HG03097 (cell line): ENCODE data around the gene C6orf47.
A peak's percentile ranks its signal among the peaks of the same experiment; 100 is the strongest.
"Not testable (repeated sequence)": the region's sequence is repeated elsewhere in the genome, so short reads cannot be mapped to it uniquely, and the experiment has no call there.

Experiments used
- ATAC-seq: cut with Tn5 transposase; IDR thresholded peaks from one replicate; pipeline ENCODE4 v1.9.1; 2021; ENCODE audit not compliant: unreplicated experiment, low FRiP score

Gene C6orf47

GRCh38 chr6:31660381-31661261 lies at the start of gene C6orf47:
C6orf47 (minus strand) TSS chr6:31660778; CDS start chr6:31659947, 831 bp downstream.
- ATAC-seq, result peak; percentile 31

GRCh38 chr6:31709157-31709556 lies 48.6 kb upstream of the C6orf47 start:
- not testable (repeated sequence) for ATAC-seq

- no peak for ATAC-seq
Measured at GRCh38 chr6:31708224-31708623, 47.6 kb upstream of the C6orf47 start.

GRCh38 chr6:31707701-31708100 lies 47.1 kb upstream of the C6orf47 start:
- ATAC-seq, result no peak

DNA sequence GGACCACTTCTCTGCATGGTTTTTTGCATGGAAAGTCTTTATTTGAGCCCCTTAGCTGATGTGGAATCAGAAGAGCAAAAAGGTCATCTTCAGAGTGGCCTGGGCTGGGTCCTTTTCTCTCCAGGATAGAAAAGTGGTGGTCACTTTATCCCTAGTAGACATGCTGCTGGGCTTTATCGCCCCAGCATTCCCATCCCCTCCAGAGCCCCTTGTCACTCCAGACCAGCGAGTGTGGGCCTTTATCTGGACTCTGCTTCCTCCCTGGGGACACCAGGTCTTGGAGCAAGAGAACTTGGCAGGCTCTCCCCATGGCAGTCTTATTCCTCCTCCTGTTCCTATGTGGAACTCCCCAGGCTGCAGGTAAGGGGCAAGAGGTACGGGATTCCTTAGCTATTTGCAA lies 46.0 kb upstream of the C6orf47 start, which contains the start of gene LY6G6F:
Gene LY6G6F, plus strand, starts transcription at position 268 of the 400 bp plus-strand sequence. Its CDS starts 41 bp downstream, at position 309.
- ATAC-seq, result no peak

- ATAC-seq, result no peak
Measured at GRCh38 chr6:31705931-31706330, 45.4 kb upstream of the C6orf47 start.

GRCh38 chr6:31702819-31703716 lies 42.5 kb upstream of the C6orf47 start, which contains the start of gene ABHD16A:
ABHD16A (minus strand) TSS chr6:31703324; CDS start chr6:31703281, 43 bp downstream.
- peak; percentile 83 for ATAC-seq

- ATAC-seq, result no peak
Measured at GRCh38 chr6:31702405-31702818, 41.8 kb upstream of the C6orf47 start.

DNA sequence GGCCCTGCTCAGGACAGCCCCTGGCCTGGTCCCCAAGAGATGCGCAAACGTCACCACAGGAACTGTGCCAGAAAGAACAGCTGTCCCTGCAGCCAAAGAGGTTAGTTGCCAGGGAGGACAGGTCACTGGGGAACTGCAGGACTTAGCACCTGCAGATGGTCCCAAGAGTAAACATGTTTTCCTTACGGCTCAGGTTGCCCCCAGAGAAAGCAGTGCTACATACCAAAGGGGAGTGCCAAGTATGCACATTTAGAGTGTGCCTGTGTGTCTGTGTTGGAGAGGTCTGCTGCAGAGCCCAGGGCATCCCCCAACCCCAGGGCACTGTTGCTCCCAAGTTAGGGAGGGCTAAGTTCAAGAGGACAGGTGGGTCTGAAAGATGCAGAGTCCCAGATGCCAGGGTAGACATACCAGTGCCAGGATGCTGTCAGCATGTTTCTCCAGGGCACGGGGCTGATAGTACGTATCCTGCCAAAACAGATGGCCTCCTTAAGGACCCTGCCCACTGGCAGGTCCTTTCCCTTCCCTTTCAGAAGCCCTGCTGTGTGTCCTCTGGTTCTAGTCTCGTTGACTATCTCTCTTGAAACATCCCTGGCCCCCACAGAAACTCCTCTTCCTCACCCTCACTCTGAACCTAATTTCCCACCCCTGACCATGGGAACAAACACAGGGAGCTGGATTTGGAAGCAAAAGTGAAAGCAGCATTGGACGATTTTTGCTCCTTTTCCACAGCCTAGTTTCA lies 41.3 kb upstream of the C6orf47 start:
- ATAC-seq, result no peak

- no peak for ATAC-seq
Measured at GRCh38 chr6:31700740-31701401, 40.3 kb upstream of the C6orf47 start.

DNA sequence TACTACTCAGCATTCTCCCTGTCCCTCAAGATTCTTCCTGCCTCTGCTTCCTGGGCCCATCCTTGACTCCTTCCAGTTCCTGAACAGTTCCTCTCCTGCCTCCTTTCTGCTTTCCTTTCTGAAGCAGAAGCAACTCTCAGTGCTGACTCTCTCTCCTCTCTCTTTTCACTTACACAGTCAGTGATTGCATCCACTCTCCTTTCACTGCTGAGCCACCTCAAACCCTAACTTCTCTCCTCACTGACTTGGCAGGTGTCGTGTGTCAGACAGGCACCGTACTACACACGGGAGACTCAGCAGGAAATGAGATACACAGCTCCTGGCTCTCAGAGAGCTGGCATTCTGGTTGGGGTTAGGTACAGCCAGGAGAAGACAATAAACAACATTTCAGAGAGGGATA lies 37.0 kb upstream of the C6orf47 start:
- no peak for ATAC-seq

- ATAC-seq, result no peak
Measured at GRCh38 chr6:31693535-31693934, 33.0 kb upstream of the C6orf47 start.

DNA sequence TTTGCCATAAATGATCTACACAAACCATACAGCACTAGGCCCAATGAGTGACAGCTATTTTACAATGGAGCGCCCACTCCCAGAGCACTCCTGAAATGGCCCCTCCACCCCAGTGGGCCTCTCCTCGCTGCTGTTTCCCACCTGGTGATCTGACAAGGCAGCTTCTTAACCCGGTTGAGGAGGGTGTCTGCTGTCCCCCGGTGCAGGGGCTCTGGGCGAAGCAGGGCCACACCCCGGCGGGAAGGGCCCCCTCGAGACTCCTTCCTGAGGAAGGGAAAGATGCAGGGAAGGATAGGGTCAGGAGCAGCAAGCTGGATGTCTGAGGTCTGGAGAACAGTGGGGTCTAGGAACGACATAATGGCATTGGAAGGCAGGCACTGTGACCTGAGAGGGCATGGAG lies 32.3 kb upstream of the C6orf47 start:
- no peak for ATAC-seq

DNA sequence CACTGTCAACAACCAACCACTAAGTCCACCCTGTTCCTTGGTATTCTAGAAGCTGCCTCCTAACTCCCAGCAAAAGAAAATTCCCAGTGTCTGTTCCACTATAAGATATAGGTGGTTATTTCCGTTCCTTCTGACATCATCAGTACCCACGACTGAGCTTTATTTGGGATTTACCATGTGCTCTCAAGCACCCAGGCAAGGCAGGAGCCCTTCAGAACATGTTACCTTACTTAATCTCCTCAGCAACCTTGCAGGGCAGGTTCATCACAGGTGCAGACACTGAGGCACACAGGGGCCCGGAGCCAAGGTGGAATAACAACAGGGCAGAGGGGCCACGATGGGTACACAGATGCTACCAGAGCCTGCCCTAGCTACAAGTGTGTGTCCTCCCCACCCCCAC lies 31.8 kb upstream of the C6orf47 start:
- no peak for ATAC-seq

DNA sequence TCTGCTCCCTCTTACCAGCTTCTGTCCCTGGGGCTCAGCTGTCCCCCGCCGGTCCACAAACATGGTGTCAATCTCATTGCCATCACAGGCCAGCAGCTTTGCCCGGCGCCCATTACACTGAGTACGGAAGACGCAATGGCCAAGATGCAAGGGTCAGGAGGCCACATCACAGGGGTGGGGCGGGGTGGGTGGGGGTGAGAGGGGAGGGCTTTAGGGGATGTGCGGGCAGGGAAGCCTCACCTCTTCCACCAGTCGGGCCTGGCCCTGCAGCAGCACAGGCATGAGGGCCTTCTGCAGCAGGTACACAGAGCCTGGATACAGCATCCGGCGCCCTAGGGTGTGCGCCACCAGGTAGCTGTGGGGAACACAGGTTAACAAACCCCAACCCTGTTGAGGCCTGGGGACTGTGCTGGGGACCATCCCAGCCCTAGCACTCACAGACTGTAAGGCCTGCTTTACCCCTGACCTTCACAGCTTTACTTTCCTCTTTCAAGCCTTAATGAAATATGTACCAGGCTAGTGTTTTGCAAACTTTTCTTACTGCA lies 31.1 kb upstream of the C6orf47 start:
- ATAC-seq, result no peak

- no peak for ATAC-seq
Measured at GRCh38 chr6:31691078-31691463, 30.5 kb upstream of the C6orf47 start.

- ATAC-seq, result no peak
Measured at GRCh38 chr6:31690231-31691077, 29.9 kb upstream of the C6orf47 start.

DNA sequence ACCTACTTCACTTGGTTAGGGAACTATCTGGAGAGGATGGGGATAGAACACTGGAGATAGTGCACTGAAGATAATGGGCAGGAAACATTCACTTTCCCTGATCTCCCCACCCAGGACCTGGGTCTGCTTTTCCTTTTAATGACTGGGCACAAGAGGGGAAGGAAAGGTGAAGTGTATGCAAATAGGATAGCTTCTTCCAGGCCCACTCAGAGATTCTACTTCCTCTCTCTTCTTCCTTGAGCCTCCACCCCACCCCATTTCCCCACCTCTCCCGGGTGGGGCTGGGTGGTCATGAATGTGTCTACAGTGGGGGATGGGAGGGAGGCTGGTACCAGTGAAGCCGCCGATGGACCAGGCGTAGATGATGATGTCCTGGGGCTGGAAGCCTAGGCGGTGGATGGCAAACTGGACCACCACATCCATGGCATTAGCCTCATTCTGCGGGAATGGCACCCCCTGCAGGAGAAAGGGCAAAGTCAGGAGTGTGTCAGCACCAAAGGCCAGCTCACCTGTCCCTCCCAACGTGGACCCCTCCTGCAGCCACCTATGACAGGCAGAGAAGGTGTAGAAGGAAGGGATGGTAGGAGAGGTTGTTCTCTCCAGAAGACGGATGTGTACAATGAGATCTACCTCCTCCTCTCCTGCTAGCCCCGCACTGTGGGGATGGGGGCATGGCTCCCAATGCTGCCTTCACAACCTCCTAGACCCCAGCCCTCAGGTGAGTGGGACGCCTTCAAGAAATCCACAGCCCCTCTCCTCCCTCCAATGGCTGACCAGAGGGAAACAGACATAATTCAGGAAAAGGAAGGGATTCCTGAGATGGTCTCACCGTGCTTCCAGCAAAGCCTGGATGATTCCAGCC lies 28.9 kb upstream of the C6orf47 start:
- no peak for ATAC-seq
